Inferior parietal cortex (tissue), 1 donor: ENCODE results near the gene RNF38.
"Not testable (repeated sequence)": the region's sequence is repeated elsewhere in the genome, so short reads cannot be mapped to it uniquely, and the experiment has no call there.

Experiments used
- DNase-seq: peaks from one replicate; pipeline ENCODE4 v3.0.0-alpha.2; 2016; ENCODE audit errors: extremely low spot score

RNF38 gene

DNA sequence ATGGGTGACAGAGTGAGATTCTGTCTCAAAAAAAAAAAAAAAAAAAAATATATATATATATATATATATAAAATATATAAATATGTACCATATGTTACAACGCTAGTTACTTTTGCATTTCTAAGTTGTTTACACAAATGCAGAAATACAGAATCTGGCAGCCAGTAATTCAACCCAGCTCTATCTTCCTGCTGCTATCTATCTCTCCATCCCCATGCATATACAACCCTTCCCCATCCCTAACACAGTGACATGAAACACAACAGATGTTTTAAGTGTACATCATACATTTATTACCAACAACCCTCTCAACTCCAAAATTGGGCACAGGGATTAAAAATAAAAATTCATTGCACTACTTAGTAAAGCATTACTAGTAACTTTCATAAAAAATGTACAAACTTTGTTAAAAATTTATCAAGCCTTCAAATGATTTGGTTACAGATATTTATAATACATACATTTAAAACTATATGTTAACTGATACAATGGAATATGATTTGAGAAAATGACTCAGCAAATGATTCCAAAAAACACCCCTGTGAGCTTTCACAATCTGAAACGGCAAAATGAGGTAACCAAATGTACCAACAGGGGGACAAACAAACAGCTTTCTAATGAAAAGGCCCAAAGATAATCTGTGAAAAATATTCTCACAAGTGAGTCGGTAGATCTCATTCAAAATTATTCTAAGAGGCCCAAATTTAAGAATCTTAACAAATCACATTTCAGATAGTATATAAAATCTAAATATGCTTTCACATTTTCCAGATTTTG is 63.8 kb downstream of the RNF38 start:
- DNase-seq, result no peak

DNA sequence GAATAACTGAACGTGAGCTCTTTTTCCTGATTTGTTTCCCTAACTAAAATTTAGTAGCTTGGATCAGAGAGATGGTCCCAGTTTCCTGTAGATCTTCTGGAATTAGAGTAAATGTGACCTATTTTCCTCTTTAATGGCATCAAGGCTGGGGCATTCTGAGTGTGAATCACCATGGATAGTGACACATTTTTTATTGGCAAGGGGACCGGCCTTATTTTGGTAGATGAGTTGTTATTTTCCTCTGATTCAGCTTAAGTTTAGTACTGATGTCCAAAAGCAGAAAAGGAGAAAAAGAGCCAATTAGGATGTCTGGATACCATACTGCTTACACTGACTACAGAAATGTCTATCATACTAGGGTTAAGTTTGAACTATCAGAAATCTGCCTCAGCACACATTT is 68.1 kb downstream of the RNF38 start:
- DNase-seq, result no peak

DNA sequence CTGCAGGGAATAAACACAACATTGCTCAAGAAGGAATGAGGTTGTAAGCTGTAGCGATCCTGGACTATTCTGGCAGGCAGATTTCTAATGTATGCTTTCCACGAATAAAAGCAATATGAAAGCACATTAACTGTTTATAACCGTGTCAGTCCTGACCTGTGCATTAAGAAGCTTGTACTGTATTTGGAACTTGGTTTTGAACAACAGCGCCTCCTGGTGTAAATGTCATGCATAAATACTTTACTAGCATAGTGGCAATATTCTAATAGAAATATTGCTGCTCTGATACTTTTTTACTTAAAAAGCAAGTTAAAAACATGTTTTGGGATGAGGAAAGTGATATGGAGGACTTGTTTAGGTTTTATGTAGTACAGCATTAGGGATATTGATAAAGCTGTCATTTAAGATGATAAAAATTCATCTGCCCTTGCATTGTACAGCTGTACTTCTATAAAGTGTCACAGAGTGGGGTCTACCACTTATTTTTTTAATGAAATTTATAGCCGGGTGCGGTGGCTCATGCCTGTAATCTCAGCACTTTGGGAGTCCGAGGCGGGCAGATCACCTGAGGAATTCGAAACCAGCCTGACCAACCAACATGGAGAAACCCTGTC is 71.2 kb downstream of the RNF38 start:
- peak; percentile 91 for DNase-seq

DNA sequence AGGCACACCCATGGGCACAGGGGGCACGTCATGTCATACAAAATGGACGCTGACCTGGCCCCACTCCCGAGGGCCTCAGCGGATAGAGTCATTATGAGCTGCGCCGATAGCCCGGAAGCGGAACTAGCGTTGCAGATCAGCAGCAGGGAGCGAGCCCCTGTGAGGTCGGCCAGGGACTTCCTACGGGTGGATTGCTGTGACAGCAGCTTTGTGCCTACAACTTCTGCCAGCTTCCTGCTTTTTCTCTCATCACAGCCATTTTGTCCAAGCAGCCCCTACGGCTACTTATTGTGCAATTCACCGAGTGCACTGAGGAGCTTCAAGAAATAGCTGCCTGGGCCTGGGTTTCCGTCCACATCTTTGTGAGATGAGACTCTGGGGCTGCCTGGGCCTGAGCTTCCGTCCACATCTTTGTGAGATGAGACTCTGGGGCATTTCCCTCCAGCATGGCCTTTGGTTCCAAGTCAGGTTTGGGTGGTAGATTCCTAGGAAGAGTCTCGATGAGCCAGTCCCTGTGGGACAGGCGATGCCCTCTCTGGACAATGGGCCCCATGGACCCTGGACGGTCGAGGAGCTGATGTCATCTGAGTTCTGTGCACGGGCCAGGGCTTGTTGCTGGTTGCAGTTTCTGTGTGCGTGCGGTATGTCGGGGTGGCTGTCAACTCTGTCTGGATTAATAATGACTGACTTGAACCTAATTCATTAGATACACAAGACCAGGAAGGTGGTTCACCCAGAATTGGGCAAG is 74.8 kb downstream of the RNF38 start:
- DNase-seq, result no peak

DNA sequence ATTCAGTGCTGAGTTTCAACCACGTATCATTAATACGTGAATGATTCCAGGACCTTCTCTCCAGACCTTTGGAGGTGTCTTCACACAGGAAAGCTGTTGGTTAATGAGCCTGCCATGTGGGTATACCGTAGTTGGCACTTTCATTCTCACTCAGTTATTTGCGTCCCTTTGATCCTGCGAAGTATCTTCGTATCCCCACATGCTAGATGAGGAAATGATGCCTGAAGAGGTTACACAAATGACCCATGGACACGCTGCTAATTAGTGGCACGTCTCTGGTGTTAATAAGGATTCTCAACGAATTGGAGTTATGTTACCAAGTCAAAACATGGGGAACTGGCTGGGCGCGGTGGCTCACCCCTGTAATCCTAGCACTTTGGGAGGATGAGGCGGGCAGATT is 76.1 kb downstream of the RNF38 start:
- DNase-seq, result no peak

DNA sequence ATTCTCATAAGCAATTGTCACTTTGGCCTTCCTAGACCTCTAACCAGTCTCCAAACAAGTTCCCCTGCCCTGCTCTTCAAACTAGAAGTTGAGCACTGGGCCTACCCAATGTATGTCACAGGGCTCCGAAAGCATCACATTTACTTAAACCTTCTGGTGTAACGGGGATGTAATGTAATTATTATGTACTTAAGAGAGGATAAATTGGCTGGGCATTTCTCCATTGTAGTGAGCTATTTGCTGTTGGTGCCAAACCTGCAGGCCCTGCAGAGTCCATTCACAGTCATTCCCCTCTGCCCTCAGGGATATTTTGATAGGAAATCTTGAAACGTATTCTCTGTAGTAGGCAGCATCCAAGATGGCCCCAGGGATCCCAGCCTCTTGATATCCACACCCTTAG is 77.6 kb downstream of the RNF38 start:
- no peak for DNase-seq

DNA sequence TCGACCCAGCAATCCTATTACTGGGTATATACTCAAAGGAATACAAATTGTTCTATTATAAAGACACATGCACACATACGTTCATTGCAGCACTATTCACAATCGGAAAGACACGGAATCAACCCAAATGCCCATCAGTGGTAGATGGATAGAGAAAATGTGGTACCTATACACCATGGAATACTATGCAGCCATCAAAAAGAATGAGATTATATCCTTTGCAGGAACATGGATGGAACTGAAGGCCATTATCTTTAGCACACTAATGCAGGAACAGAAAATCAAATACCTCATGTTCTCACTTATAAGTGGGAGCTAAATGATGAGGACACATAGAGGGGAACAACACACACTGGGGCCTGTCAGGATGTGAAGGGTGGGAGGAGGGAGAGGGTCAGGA is 78.2 kb downstream of the RNF38 start:
- not testable (repeated sequence) for DNase-seq

DNA sequence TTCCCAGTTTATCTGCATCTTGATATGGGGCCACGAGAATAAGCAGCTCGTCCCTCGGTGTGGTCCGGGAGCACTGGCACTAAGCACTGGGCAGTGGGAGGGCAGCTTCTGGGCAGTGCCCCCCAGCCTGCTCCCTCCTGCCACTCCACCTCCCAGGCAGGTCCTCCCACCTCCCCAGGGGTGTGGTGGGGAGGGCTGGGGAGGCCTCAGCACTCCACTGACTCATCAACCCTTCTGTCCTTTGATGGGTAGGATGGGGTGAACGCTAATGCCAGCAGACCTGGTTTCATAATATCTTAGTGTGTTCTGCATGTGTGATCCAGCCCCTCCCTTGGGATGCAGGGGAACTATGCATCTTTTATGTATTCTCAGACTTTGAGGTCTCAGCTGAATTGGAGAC is 79.6 kb downstream of the RNF38 start:
- no peak for DNase-seq

DNA sequence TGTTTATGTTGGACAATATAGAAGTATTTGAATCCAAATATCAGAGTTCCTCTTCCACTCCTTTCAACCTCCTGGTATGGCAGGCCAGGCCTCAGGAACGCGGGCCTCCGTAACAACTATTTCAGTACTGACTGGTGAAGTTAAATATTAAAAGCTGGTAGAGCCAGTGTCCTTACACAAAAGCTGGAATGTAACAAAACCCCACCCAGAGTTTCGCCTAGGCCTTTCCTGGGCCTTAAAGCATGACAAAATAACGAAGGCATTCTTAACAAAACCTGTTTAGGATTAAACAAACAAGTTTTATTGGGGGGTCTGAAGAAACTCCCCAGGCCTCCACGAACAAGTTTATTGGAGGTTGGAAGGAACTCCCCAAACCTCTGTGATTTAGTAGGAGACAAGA is 80.3 kb downstream of the RNF38 start:
- no peak for DNase-seq

DNA sequence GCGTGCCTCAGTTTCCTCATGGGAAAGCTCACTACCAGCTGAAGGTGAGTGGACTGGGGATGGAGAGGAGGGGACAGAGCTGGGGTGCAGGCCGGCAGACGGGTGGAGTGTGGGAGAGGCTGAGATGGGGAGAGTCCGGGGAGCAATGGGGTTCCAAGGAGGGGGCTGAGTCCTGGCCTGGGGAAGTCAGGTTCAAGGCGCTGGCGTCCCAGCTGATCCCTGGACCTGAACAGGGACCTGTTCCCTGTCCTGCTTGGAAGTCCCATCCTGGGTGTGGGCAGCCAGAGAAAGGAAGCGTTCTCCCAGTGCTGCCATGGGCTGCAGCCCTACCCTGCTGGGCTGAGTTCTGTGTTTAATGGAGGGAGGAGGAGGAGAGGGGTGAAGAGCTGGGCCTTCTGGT is 80.9 kb downstream of the RNF38 start:
- no peak for DNase-seq

DNA sequence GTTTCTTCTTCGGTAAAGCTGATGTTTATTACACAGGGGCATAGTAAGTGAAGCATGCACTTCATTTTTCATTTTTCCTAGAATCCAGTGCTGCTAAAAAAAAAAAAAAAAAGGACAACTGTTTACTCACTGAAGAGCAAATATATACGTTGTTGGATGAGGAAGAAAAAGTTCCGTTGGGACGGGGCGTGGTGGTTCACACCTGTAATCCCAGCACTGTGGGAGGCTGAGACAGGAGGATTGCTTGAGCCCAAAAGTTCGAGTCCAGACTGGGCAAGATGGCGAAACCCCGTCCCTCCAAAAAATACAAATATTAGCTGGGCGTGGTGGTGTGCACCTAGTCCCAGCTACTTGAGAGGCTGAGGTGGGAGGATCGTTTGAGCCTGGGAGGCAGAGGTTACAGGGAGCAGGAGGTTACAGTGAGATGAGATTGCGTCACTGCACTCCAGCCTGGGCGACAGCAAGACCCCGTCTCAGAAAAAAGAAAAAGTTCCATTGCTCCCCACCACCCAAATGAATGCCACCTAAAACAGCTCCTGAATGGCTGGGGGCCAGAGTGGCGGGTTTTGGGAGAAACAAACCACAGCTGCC is 81.8 kb downstream of the RNF38 start:
- DNase-seq, result no peak

DNA sequence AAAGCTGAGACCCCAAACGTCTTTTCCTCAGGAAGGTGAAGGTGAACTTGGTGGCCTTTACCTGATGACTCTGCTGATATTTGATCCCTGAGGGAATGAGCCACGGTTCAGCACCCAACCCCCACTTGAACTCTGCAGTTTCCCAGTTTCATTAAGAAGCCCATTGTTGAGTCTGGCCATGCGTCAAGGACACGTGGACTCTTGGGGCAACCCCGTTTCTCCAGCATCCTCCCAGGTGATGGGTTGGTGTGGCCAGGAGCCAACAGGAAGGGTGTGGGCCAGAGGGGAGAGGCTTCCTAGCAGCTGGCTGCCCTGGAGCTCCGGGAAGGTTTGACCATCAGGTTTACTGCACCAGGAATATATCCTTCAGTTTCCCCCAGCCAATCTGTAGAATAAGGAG is 82.3 kb downstream of the RNF38 start:
- no peak for DNase-seq

DNA sequence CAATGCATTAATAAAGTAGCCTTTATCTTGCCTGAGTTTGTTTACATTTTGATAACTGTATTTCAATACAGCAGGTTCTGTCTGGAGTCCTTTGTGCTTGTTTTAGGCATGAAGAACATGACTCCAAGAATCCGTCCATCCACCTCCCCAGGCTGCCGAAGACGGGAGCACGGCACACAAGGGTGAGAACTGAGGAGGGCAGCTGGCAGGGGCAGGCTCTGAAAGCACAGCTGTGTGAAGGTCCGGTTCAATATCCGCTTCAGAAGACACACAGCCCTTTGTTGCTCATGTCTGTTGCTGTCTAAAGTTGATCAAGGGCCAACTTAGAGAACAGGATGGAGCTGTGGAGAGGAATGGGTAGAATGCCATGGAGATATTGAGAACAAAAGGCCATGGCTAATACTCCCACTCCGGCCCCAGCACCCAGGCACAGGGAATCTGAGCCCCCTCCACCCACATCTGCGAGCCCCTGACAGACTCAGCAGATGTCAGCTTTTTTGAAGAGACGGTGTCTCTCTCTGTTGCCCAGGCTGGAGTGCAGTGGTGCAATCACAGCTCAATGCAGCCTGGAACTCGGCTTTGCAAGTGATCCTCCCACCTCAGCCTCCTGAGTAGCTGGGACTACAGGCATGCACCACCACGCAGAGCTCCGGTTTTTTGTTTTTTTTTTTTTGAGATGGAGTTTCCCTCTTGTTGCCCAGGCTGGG is 83.3 kb downstream of the RNF38 start:
- DNase-seq, result peak; percentile 85

DNA sequence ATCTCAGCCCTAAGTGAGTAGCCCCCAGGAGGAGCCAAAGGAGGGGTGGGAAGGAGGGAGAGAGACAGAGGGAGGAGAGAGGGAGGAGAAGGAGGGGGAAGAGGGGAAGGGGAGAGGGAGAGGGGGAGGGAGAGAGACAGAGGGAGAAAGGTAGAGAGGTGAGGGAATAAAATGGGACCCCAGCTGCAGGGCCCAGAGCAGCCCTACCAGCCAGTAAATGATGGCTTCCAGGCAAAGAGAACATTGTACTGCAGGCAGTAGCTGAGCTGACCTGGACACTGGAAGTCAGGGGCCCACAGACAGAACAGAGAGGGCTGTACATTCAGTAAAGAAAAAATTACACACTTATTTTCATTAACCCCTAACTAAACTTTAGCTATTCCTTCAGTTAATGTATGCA is 84.0 kb downstream of the RNF38 start:
- no peak for DNase-seq

DNA sequence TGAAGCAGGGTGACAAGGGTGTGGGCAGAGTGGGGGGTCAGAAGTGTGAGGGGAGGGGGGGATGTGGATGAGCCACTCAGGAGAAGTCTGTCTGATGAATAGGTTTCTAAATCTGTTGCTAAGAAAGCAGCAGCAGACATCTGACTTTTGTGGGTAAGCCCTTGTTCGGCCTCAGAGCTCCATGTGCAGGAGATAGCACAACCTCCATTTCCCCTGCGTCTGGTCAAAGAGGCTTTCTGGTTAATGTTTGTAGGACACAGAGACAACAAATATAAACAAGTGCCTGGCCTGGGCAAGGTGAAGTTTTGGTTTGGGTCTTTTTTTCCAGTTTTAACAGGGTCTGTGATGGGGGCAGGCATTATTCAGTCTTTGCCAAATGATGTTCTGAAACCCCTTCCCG is 84.8 kb downstream of the RNF38 start:
- DNase-seq, result no peak

DNA sequence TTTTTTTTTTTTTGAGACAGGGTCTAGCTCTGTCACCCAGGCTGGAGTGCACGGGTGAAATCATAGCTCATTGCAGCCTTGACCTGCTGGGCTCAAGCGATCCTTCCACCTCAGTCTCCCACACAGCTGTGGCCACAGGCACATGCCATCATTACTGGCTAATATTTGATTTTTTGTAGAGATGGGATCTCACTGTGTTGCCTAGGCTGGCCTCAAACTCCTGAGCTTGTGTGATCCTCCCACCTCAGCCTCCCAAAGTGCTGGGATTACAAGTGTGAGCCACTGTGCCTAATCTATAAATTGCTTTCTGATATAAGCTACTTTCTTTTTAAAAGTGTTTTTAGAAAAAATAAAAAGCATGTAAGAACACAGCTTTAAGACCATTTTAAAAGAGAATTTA is 85.3 kb downstream of the RNF38 start:
- no peak for DNase-seq

DNA sequence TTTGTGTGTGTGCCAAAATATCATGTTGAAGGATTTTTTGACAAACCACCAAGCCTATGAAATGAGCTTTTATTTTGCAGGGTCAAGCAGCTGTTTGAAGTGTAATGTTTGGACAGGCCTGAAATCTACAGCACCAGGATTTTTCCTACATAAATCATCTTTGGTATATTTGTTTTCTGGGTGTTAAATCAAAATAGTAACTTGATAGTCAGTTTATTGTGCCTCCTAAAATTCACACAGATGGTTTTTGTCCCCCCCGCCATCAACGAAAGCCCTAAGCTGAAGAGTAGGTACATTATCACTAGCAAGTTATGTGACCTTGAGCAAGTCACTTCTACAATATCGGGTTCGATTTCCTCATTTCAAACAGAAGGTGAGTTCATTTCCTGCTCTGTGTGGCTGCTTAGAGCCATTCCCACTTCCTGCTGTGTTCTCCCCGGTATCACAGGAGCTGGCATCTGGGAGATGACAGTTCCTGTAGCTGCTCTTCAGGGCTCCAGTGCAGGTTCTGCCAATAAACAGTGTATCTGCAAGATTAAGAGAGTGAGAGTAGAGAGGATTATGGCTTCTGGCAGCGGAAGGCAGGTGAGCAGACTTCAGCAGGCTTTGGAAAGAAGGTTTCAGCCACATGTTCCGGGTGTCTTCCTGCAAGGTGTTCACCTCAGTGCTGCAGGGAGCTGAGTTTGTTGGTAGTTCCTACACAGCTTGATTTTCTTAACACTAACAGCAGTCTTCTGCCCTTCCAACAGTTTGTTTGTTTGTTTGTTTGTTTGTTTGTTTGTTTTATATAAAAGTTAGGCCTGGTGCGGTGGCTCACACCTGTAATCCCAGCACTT is 93.4 kb downstream of the RNF38 start:
- DNase-seq, result no peak

DNA sequence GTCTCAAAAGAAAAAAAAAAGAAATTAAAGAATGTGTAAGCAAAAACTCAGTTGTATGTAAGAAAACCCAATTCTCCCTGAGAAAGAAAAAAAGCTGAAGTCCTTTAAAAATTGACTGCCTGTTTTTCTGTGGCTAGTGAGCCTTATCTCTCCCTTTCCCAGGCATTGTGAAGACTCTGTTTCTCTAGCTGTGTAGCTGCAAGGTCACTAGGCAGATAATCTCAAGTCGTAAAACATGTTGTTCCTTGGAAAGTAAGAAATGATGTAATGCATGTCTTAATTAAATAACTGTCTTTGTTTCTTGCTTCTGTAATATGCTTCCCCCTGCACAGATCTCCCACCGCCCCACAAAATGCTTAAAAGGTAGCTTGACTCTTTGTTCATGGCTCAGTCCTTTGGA is 95.7 kb downstream of the RNF38 start:
- DNase-seq, result not testable (repeated sequence)

DNA sequence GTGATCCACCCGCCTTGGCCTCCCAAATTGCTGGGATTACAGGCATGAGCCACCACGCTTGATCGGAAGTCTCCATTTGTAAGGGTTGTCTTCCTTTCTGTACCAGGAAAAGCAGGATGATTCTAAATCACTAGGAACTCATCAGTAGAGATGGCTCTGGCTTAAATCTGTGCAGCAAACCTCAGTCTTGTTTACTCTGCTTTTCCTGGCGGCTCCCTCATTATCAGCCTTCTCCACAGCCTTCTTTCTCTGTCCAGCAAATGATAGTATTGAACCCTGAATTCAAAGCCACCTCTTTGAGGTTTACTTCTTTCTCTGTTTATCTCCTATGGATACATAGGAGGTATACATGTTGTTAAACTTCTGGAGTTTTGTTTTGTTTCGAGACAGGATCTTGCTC is 98.8 kb downstream of the RNF38 start:
- no peak for DNase-seq

DNA sequence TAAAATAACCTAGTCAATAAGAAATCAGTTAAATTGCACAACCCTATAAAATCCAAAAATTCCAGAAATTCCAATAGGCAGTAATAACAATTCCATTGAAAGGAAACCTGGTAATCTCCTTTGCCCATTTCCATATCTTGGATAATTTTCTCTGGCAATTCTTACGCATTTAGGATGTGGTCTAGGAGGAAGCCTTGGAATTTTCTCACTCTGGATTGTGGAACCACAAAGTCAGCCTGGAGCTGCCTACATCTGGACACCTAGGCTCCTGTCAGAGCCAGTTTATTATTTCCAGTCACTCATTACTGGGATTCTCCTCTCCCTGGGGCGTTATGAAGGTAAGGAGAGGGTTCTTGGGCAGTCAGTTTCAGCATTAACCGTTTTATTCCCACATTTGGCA is 101.5 kb downstream of the RNF38 start:
- no peak for DNase-seq

DNA sequence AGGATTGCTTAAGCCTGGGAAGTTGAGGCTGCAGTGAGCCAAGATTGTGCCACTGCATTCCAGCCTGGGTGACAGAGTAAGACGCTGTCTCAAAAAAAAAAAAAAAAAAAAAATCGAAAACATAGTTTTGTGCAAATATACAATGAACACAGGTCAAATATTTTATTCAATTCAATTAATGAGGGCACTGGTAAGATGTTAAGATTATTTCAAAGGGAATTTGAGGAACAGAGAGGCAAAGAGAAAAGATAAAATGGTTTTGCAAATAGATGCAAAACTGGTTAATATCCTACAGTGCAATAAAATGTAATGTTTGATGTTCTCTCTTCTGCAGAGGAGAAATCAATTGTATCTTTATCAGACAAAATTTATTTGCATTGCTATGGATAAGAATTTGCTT is 102.3 kb downstream of the RNF38 start:
- no peak for DNase-seq
